Adrenal gland (tissue), 5 donors: ENCODE measurements around the gene NT5DC3.
A peak's percentile ranks its signal among the peaks of the same experiment; 100 is the strongest.

ENCODE experiments used
- CTCF ChIP-seq, 6 experiments: fragments of 450-650 bp in 4 of 6; fragments of 200-600 bp in 2 of 6; sonication (generic) in 1 of 6; IDR thresholded peaks; 1 replicate in 5 of 6; 2 replicates in 1 of 6; pipeline versions ENCODE4 v1.5.1 to v1.8.0; 2016 to 2021; ENCODE audit warnings: antibody characterized with exemption in 6 of 6, mild to moderate bottlenecking in 2 of 6, moderate library complexity in 1 of 6
- POLR2A ChIP-seq, 2 donors: fragments of 450-650 bp; IDR thresholded peaks; one replicate each; pipeline ENCODE4 v1.6.1; 2017; ENCODE audit warnings: antibody characterized with exemption in 2 of 2, mild to moderate bottlenecking in 2 of 2, moderate library complexity in 1 of 2
- donor health status: DM: no; HTN: no; CAD: no.

GRCh38 chr12:103858953-103859601 is 18.0 kb upstream of the NT5DC3 start:
- TF ChIP-seq CTCF (IDR thresholded peaks at IDR 0.05): no peak
- peak in 1 of 2 donors; percentile 45 for TF ChIP-seq POLR2A (IDR thresholded peaks at IDR 0.05)
